Activated naive CD4-positive, alpha-beta T cell treated with anti-CD3 and anti-CD28 coated beads for 36 hours (primary cell): ENCODE data around the gene ACAD10. TPM values are rescaled to one million over a fixed set of nuclear protein-coding genes. Genes with fewer than 3 reads are reported as not detected.

Source experiments
- CTCF ChIA-PET: fragments of 350-600 bp; sonication (Branson Sonifier 250); formaldehyde crosslinking; loops from one replicate; lab custom pipeline; 2021; ENCODE audit warnings: antibody characterized with exemption; lab: Charles Lee
- DNase-seq: peaks from one replicate; pipeline ENCODE4 v3.0.0-alpha.2; 2020
- H3K27ac Mint-ChIP-seq: one replicate; pipeline ENCODE4 v1.8.0; 2021; ENCODE audit warnings: mild to moderate bottlenecking, mixed read lengths
- H3K27me3 Mint-ChIP-seq: one replicate; pipeline ENCODE4 v1.8.0; 2021; ENCODE audit warnings: low read depth, mixed read lengths
- H3K36me3 Mint-ChIP-seq: one replicate; pipeline ENCODE4 v1.8.0; 2021; ENCODE audit warnings: low read depth, mixed read lengths
- H3K4me1 Mint-ChIP-seq: one replicate; pipeline ENCODE4 v1.8.0; 2021; ENCODE audit warnings: low read depth, mixed read lengths
- H3K4me3 Mint-ChIP-seq: one replicate; pipeline ENCODE4 v1.8.0; 2021; ENCODE audit warnings: mild to moderate bottlenecking, moderate library complexity, mixed read lengths
- H3K9me3 Mint-ChIP-seq: one replicate; pipeline ENCODE4 v1.8.0; 2021; ENCODE audit warnings: mixed read lengths
- intact Hi-C: fragments of 100-400 bp; cut with micrococcal nuclease; formaldehyde crosslinking; loops from one replicate; pipeline ENCODE4 v1.15.1; 2023
- microRNA-seq: library from miRNA; unstranded; fragments of <30 nt; microRNA quantifications from one replicate; pipeline ENCODE4 v1.2.0, GENCODE V29; 2022; ENCODE audit warnings: borderline microRNAs expressed, borderline replicate concordance
- total RNA-seq, 2 experiments: library from RNA; stranded (reverse); gene quantifications; one replicate each; pipeline ENCODE4 v1.2.3, GENCODE V29; 2021

ACAD10 gene
- total RNA-seq, 2 experiments from 2014 or later, result 19.0 to 21.7 TPM

GRCh38 chr12:111789779-111790178 is 103.9 kb downstream of the ACAD10 start:
- Mint-ChIP-seq H3K4me1 (no peaks in the 10 kb centered on the region), H3K27me3 (no peaks in the 10 kb centered on the region), H3K36me3 (no peaks in the 10 kb centered on the region), H3K4me3 (no peak overlapping the region), H3K9me3 (no peaks in the 10 kb centered on the region), H3K27ac (no peak overlapping the region)
- no peak for DNase-seq
- intact Hi-C loops, result no loop called here
- CTCF ChIA-PET, result interaction anchor here (0.6 kb wide), 1 partner anchor 334 kb away, joined by 3 read pairs; no protein-coding TSS in a partner anchor

- H3K27me3 Mint-ChIP-seq, result no peaks in the 10 kb centered on the region
- no peaks in the 10 kb centered on the region for H3K9me3 Mint-ChIP-seq
- H3K4me1 Mint-ChIP-seq, result no peaks in the 10 kb centered on the region
- CTCF ChIA-PET, result interaction anchor here (0.6 to 1.0 kb wide), 2 partner anchors 74 to 318 kb away, joined by 3 to 4 read pairs; no protein-coding TSS in a partner anchor
- H3K4me3 Mint-ChIP-seq, result no peak overlapping the region
- no peak overlapping the region for H3K27ac Mint-ChIP-seq
- no peaks in the 10 kb centered on the region for H3K36me3 Mint-ChIP-seq
- no peak for DNase-seq
- intact Hi-C loops, result no loop called here
These were observed 105.7 kb downstream of the ACAD10 start for GRCh38 chr12:111791507-111791906.

GRCh38 chr12:111792155-111792855 is 106.5 kb downstream of the ACAD10 start:
- H3K36me3 Mint-ChIP-seq, result no peaks in the 10 kb centered on the region
- H3K27me3 Mint-ChIP-seq, result no peaks in the 10 kb centered on the region
- H3K4me1 Mint-ChIP-seq, result no peaks in the 10 kb centered on the region
- H3K9me3 Mint-ChIP-seq, result no peaks in the 10 kb centered on the region
- CTCF ChIA-PET, result interaction anchor here (0.6 kb wide), 1 partner anchor 319 kb away, joined by 4 read pairs; no protein-coding TSS in a partner anchor
- DNase-seq, result no peak
- intact Hi-C loops, result no loop called here
- no peak overlapping the region for H3K27ac Mint-ChIP-seq
- H3K4me3 Mint-ChIP-seq, result no peak overlapping the region

GRCh38 chr12:111792856-111793235 is 107.0 kb downstream of the ACAD10 start:
- Mint-ChIP-seq H3K27ac (no peak overlapping the region), H3K27me3 (no peaks in the 10 kb centered on the region), H3K9me3 (no peaks in the 10 kb centered on the region), H3K4me1 (no peaks in the 10 kb centered on the region), H3K36me3 (no peaks in the 10 kb centered on the region), H3K4me3 (no peak overlapping the region)
- CTCF ChIA-PET, result interaction anchor here (0.7 kb wide), 1 partner anchor 20 kb away, joined by 3 read pairs; no protein-coding TSS in a partner anchor
- DNase-seq, result no peak
- intact Hi-C loops, result no loop called here

GRCh38 chr12:111798182-111798581 is 112.3 kb downstream of the ACAD10 start:
- H3K9me3 Mint-ChIP-seq, result no peaks in the 10 kb centered on the region
- no peaks in the 10 kb centered on the region for H3K36me3 Mint-ChIP-seq
- DNase-seq, result no peak
- H3K4me1 Mint-ChIP-seq, result no peaks in the 10 kb centered on the region
- no peak overlapping the region for H3K27ac Mint-ChIP-seq
- intact Hi-C loops, result no loop called here
- H3K4me3 Mint-ChIP-seq, result no peak overlapping the region
- no peaks in the 10 kb centered on the region for H3K27me3 Mint-ChIP-seq
- CTCF ChIA-PET, result interaction anchor here (2.6 kb wide), 1 partner anchor 15 kb away, joined by 7 read pairs; no protein-coding TSS in a partner anchor

GRCh38 chr12:111799758-111800157 is 113.9 kb downstream of the ACAD10 start:
- CTCF ChIA-PET, result interaction anchor here (0.6 to 1.1 kb wide), 3 partner anchors 13 to 121 kb away, joined by 3 to 4 read pairs (median 4); no protein-coding TSS in a partner anchor
- intact Hi-C loops, result no loop called here
- Mint-ChIP-seq H3K36me3 (no peaks in the 10 kb centered on the region), H3K4me3 (no peak overlapping the region), H3K27ac (no peak overlapping the region), H3K9me3 (no peaks in the 10 kb centered on the region), H3K27me3 (no peaks in the 10 kb centered on the region), H3K4me1 (no peaks in the 10 kb centered on the region)
- DNase-seq, result no peak

- intact Hi-C loops, result no loop called here
- no peak for DNase-seq
- H3K4me1 Mint-ChIP-seq, result no peaks in the 10 kb centered on the region
- CTCF ChIA-PET, result interaction anchor here (0.8 kb wide), 1 partner anchor 10 kb away, joined by 3 read pairs; no protein-coding TSS in a partner anchor
- no peak overlapping the region for H3K4me3 Mint-ChIP-seq
- no peaks in the 10 kb centered on the region for H3K36me3 Mint-ChIP-seq
- H3K9me3 Mint-ChIP-seq, result no peaks in the 10 kb centered on the region
- no peak overlapping the region for H3K27ac Mint-ChIP-seq
- no peaks in the 10 kb centered on the region for H3K27me3 Mint-ChIP-seq
These were observed 117.3 kb downstream of the ACAD10 start for GRCh38 chr12:111803038-111803626.

- intact Hi-C loops, result no loop called here
- Mint-ChIP-seq H3K27me3 (no peaks in the 10 kb centered on the region), H3K36me3 (no peaks in the 10 kb centered on the region), H3K27ac (no peak overlapping the region), H3K4me1 (no peaks in the 10 kb centered on the region), H3K9me3 (no peaks in the 10 kb centered on the region), H3K4me3 (no peak overlapping the region)
- DNase-seq, result no peak
- CTCF ChIA-PET, result no interaction called here
These were observed 118.0 kb downstream of the ACAD10 start for GRCh38 chr12:111803851-111804250.

- Mint-ChIP-seq H3K36me3 (no peaks in the 10 kb centered on the region), H3K9me3 (no peaks in the 10 kb centered on the region), H3K4me3 (no peak overlapping the region), H3K27me3 (no peaks in the 10 kb centered on the region), H3K4me1 (no peaks in the 10 kb centered on the region), H3K27ac (no peak overlapping the region)
- CTCF ChIA-PET, result no interaction called here
- intact Hi-C loops, result no loop called here
- no peak for DNase-seq
These were observed 120.5 kb downstream of the ACAD10 start for GRCh38 chr12:111806304-111806703.

Small RNA genes within 50 kb of the gene (microRNA-seq; reads per million reads assigned to microRNA genes)
- not detected for gene MIR6761

Other genes with a start within 250 kb of the ACAD10 start
- gene ATXN2, start 86.7 kb upstream of the ACAD10 start, total RNA-seq, result 10 to 100 TPM; 30.6 to 31.5 TPM
- 10 to 100 TPM; 14.7 to 16.9 TPM for gene BRAP, start 97 bp upstream of the ACAD10 start, total RNA-seq
- gene ALDH2, start 80.9 kb downstream of the ACAD10 start, total RNA-seq, result 1 to 10 TPM; 4.0 to 4.6 TPM
- 10 to 100 TPM; 41.9 to 43.6 TPM for gene MAPKAPK5, start 156.2 kb downstream of the ACAD10 start, total RNA-seq